Subcutaneous adipose tissue (tissue), 4 donors: ENCODE data around the gene PDE7B. TPM values are rescaled to one million over a fixed set of nuclear protein-coding genes. Genes with fewer than 3 reads are reported as not detected.

Source experiments
- CTCF ChIP-seq: fragments of 450-650 bp; IDR thresholded peaks from one replicate; pipeline ENCODE4 v1.5.1; 2016; ENCODE audit warnings: low read depth, mild to moderate bottlenecking, control low read depth, antibody characterized with exemption, moderate library complexity
- total RNA-seq, 4 donors: library from RNA; depleted of rRNA; stranded (reverse); fragments of >200 nt; gene quantifications; one replicate each; pipeline ENCODE4 v1.1.0, GENCODE V29; 2016

PDE7B gene
- total RNA-seq, 4 donors from 2014 or later: 4.1 to 12.6 (median 9.5) TPM

- TF ChIP-seq CTCF: no peak
These were observed 8.7 kb upstream of the PDE7B start for GRCh38 chr6:135842618-135843392.

- TF ChIP-seq CTCF: no peak
These were observed 619 bp upstream of the PDE7B start for GRCh38 chr6:135850882-135851281.

- no peak for TF ChIP-seq CTCF
These were observed 1.2 kb downstream of the PDE7B start for GRCh38 chr6:135852746-135853145.

- no peak for TF ChIP-seq CTCF
These were observed 1.7 kb downstream of the PDE7B start for GRCh38 chr6:135853227-135853626.

GRCh38 chr6:135853986-135854385 is 2.5 kb downstream of the PDE7B start:
- TF ChIP-seq CTCF: no peak

GRCh38 chr6:135854799-135855198 is 3.3 kb downstream of the PDE7B start:
- TF ChIP-seq CTCF: no peak

GRCh38 chr6:135858931-135859330 is 7.4 kb downstream of the PDE7B start:
- TF ChIP-seq CTCF: no peak
